HEK293 (cell line): ENCODE measurements around the gene PRF1.

ENCODE experiments used
- CTCF ChIP-seq: fragments of 450-650 bp; formaldehyde crosslinking; IDR thresholded peaks from 2 replicates; pipeline ENCODE4 v1.5.1; 2016; ENCODE audit warnings: missing biosample characterization, missing genetic modification characterization
- TRIM28 ChIP-seq: IDR thresholded peaks from 2 replicates; pipeline ENCODE4 v1.6.1; 2011; ENCODE audit warnings: low read length, control low read depth, borderline replicate concordance

- no peak for TF ChIP-seq TRIM28
- no peak for TF ChIP-seq CTCF (tag by site-specific recombination)
Measured at GRCh38 chr10:70607936-70608335, 5.4 kb upstream of the PRF1 start.
